ENCODE results near the gene CACNA1G.

The CACNA1G gene

DNA sequence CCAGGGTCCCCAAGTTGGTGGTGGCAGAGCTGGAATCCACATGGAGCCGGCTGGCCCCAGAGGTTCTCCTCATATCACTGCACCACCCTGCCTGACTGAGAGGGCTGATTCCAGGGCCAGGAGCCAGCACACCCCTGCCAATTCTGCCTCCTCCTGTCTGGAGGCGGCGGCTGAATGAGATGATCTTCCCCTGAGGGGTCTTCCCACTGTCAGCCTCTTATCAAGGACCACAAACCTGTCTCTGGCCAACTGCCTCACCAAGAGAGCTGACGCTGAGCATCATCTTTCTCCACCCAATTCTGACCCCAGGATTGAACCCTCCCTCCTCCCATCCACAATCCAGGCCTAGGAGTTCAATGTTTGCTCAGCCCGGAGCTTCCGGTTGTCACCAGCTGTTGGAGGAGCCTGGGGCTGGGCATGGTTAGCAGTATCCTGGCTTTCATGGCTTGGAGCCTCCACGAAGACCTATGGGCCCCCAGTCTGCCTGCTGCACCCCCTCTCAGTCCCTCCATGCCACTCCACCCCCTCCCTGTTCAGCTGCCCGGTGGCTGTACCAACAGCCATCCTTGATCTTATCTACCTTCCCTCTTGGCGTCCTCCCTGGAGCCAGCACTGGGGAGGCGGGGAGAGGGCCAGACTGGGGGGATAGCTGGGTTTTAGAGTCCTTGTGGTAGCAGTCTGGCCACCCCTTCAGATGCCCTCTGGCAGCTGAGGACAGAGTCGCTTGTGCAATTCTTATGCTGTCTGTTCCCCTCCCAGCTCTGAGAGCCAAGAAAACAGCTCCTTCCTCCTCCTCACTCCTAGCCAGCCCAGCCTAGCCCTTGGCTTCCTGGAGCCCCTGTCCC, 99.7 kb downstream of the CACNA1G start:
- no peak for DNase-seq

GRCh38 chr17:50660887-50661345, 100.4 kb downstream of the CACNA1G start:
- DNase-seq = no peak

- DNase-seq = no peak
These were observed 100.8 kb downstream of the CACNA1G start for GRCh38 chr17:50661348-50661747.

DNA sequence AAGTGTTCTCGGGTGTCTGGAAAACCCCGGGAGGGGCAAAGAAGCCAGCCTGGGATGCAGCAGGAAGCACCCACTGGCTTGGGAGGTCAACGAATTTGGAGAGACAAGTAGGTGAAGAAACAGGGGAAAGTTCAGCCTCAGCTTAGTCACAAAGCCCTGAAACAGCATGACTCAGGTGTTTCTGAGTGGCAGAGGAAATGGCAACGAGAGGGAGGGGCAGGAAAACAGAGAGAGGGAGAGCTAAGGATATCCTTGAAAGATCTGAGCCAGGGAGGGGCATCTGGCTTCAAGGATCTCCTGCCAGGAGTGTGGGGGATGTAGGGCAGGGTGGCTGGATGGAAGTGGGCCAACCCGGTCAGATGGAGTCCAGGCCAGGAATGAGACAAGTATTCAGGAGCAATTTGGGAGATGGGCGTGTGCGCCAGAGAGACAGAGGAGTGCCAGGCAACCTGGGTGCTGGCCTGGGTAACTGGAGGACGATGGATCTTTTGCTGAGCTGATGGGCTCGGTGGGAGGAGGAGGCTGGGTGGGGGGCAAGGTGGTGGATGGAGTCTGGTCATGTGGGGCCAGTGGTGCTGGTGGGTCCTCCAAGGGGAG, 101.4 kb downstream of the CACNA1G start:
- DNase-seq = no peak

GRCh38 chr17:50662632-50663225, 102.2 kb downstream of the CACNA1G start:
- no peak for DNase-seq

DNA sequence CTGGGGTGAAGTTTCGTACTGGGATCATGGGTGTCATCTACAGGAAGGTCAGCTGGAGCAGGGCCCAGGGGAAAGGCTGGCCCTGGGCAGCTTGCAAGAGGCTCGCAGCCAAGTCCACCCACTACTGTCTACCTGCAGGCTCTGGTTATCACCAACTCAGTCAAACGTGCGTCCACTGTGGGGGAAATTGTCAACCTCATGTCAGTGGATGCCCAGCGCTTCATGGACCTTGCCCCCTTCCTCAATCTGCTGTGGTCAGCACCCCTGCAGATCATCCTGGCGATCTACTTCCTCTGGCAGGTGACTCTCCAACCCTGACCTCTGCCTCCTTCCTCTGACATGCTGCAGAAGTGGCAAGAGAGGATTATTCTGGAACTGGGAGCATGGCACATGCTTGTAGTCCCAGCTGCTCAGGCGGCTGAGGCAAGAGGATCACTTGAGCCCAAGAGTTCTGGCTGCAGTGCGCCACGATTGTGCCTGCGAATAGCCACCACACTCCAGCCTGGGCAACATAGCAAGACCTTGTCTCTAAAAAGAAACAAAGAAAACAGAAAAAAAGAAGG, 103.4 kb downstream of the CACNA1G start:
- DNase-seq = no peak

- no peak for DNase-seq
These were observed 104.4 kb downstream of the CACNA1G start for GRCh38 chr17:50664788-50665458.

GRCh38 chr17:50665838-50666237, 105.3 kb downstream of the CACNA1G start:
- no peak for DNase-seq

- no peak for DNase-seq
These were observed 105.8 kb downstream of the CACNA1G start for GRCh38 chr17:50666316-50666715.

DNA sequence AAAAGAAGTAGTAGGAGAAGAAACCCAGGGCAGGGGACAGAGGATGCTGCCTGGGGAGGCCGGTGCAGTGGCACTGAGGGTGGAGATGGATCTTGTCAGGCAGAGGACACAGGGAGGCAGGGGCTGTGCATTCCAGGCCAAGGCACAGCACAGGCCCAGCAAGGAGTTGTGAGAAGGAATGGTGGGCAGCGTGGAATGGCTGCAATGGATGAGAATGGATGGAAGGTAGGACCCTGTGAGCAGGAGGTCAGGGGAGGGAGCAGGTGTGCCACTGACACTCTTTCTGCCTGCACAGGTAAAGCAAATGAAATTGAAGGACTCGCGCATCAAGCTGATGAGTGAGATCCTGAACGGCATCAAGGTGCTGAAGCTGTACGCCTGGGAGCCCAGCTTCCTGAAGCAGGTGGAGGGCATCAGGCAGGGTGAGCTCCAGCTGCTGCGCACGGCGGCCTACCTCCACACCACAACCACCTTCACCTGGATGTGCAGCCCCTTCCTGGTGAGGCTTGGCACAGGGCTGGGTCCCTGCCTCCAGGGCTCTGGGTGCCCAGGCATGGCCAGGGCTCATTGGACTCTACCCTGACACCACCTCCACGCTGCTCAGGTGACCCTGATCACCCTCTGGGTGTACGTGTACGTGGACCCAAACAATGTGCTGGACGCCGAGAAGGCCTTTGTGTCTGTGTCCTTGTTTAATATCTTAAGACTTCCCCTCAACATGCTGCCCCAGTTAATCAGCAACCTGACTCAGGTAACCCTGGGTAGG, 106.9 kb downstream of the CACNA1G start:
- DNase-seq = no peak

GRCh38 chr17:50668025-50668837, 107.7 kb downstream of the CACNA1G start:
- DNase-seq = no peak

GRCh38 chr17:50668838-50669581, 108.5 kb downstream of the CACNA1G start:
- no peak for DNase-seq

- no peak for DNase-seq
These were observed 111.6 kb downstream of the CACNA1G start for GRCh38 chr17:50672071-50672470.

GRCh38 chr17:50672831-50673551, 112.5 kb downstream of the CACNA1G start:
- no peak for DNase-seq

DNA sequence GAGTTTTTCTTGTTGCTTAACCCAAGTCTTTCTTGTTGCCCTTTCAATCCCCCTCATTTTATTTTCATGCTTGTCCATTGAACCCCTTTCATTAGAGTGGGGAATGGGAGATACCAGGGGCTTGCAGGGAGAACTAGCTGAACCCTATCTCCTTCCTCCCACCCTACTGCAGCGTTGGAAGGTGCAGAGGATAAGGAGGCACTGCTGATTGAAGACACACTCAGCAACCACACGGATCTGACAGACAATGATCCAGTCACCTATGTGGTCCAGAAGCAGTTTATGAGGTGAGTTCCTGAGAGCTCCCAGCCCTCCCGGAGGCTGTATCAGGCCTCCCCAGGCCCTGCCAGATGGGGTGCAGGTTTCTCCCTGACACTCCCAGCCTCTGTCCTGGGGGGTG, 114.7 kb downstream of the CACNA1G start:
- no peak for DNase-seq

- no peak for DNase-seq
These were observed 115.1 kb downstream of the CACNA1G start for GRCh38 chr17:50675627-50676026.

- DNase-seq = no peak
These were observed 115.8 kb downstream of the CACNA1G start for GRCh38 chr17:50676065-50676975.

Data from activated CD4-positive, CD25-positive, alpha-beta regulatory T cell (primary cell).